Body of pancreas (tissue), 4 donors: Measurements from ENCODE around the gene RAPGEF4. TPM values are rescaled to one million over a fixed set of nuclear protein-coding genes. Genes with fewer than 3 reads are reported as not detected.
A peak's percentile ranks its signal among the peaks of the same experiment; 100 is the strongest.

Experiments used
- ATAC-seq: fragments of 150-250 bp; one replicate; pipeline ENCODE4 v1.9.1; 2016
- DNase-seq, 4 donors: peaks; one replicate each; pipeline ENCODE4 v3.0.0-alpha.2; 2019
- H3K27ac ChIP-seq, 4 donors: fragments of 200-600 bp; sonication (generic); 1 replicate in 3 of 4; 2 replicates in 1 of 4; pipeline versions ENCODE4 v1.5.1 to v1.6.1; 2016 to 2019; ENCODE audit warnings: mild to moderate bottlenecking in 1 of 4, mixed read lengths in 1 of 4, moderate library complexity in 1 of 4
- H3K27me3 ChIP-seq, 2 donors: fragments of 200-600 bp; sonication (generic); one replicate each; pipeline ENCODE4 v1.6.0; 2016; ENCODE audit warnings: mild to moderate bottlenecking in 1 of 2
- H3K36me3 ChIP-seq, 2 donors: fragments of 200-600 bp; sonication (generic); replicated peaks in 1 of 2; 2 replicates each; pipeline ENCODE4 v1.5.1; 2016; ENCODE audit warnings: low read depth in 2 of 2; ENCODE audit not compliant: insufficient read depth in 1 of 2
- H3K4me1 ChIP-seq: fragments of 200-600 bp; sonication (generic); one replicate; pipeline ENCODE4 v1.6.0; 2016
- H3K4me3 ChIP-seq, 2 donors: fragments of 200-600 bp; sonication (generic); 1 replicate in 1 of 2; 2 replicates in 1 of 2; pipeline ENCODE4 v1.5.1; 2016 to 2019
- H3K9me3 ChIP-seq, 3 donors: fragments of 200-600 bp; sonication (generic); 1 replicate in 2 of 3; 2 replicates in 1 of 3; pipeline ENCODE4 v1.5.1; 2016
- POLR2A ChIP-seq, 3 donors: fragments of 450-650 bp; IDR thresholded peaks; one replicate each; pipeline ENCODE4 v1.6.1; 2016; ENCODE audit warnings: antibody characterized with exemption in 3 of 3, mild to moderate bottlenecking in 2 of 3
- WGBS, 2 donors: methylation state at CpG; one replicate each; pipeline ENCODE4 v1.1.5; 2017; 5-methylcytosine and 5-hydroxymethylcytosine counted together
- intact Hi-C: fragments of 100-400 bp; cut with DNase I; formaldehyde crosslinking; loops from one replicate; pipeline ENCODE4 v1.15.1; 2023
- total RNA-seq, 2 donors: library from RNA; depleted of rRNA; stranded (reverse); fragments of >200 nt; gene quantifications; one replicate each; pipeline ENCODE4 v1.1.0, GENCODE V29; 2016
- TF ChIP-seq, protein P1 (sequence below), 7 experiments: fragments of 450-650 bp in 4 of 7; fragments of 200-600 bp in 3 of 7; sonication (generic) in 3 of 7; IDR thresholded peaks; one replicate each; pipeline ENCODE4 v1.5.1; 2016 to 2019; ENCODE audit warnings: antibody characterized with exemption in 7 of 7

Gene RAPGEF4
- total RNA-seq, 2 donors from 2014 or later: 4.7 to 22.4 TPM

DNA sequence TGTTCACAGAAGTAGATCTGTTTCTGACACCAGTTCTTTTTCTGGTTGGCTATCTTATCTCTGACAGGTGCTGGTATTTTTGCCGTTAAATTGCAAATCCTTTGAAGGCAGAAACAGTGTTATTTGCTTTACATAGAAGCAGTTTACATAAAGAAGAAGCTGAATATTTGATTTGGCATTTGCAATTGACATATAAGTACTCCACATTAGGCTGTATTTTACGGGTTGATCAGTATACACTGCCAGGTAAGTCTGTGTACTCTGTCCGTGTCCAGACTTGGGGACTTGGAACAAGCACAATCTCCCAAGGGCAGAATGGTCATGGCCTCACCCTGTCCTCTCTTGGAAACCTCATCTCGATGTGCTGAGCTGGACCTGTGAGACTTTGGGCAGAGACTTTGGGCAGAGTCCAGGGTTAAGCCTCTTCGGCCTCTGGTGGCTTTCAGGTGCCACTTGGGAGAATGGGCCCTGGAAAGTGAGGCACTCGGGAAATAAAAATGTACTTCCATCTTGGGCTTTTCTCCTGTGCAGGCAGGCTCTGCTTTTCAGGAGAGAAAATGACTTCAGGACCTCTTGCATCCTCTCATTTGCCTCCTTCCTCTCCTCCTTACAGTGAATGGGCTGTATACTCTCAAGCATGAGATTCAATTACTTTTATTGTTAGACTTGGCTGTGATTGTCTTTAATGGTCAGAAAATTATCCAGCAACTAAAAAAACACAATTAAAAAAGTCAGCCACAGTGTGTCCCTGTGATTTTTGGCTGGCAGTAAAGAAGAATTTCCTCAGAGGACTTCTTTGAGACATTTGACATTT lies 108.5 kb downstream of the RAPGEF4 start:
- intact Hi-C loops: no loop called here
- 27 to 39% methylated on average over 4 to 6 of the region's 6 CpGs for WGBS, 2 donors
- TF ChIP-seq, protein P1, sequence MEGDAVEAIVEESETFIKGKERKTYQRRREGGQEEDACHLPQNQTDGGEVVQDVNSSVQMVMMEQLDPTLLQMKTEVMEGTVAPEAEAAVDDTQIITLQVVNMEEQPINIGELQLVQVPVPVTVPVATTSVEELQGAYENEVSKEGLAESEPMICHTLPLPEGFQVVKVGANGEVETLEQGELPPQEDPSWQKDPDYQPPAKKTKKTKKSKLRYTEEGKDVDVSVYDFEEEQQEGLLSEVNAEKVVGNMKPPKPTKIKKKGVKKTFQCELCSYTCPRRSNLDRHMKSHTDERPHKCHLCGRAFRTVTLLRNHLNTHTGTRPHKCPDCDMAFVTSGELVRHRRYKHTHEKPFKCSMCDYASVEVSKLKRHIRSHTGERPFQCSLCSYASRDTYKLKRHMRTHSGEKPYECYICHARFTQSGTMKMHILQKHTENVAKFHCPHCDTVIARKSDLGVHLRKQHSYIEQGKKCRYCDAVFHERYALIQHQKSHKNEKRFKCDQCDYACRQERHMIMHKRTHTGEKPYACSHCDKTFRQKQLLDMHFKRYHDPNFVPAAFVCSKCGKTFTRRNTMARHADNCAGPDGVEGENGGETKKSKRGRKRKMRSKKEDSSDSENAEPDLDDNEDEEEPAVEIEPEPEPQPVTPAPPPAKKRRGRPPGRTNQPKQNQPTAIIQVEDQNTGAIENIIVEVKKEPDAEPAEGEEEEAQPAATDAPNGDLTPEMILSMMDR (IDR thresholded peaks at IDR 0.05): no peak
- DNase-seq (peak; percentile 29 to 52 (median 47)), ATAC-seq (peak; percentile 64)
- peaks cover 48% of the 10 kb centered on the region for H3K4me1 ChIP-seq
- no peaks in the 10 kb centered on the region for H3K9me3 ChIP-seq
- no peaks in the 10 kb centered on the region for H3K27me3 ChIP-seq
- H3K27ac ChIP-seq: peak overlapping the region; percentile 28 to 61 (median 37)
- H3K36me3 ChIP-seq: no peaks in the 10 kb centered on the region
- H3K4me3 ChIP-seq: no peak overlapping the region

DNA sequence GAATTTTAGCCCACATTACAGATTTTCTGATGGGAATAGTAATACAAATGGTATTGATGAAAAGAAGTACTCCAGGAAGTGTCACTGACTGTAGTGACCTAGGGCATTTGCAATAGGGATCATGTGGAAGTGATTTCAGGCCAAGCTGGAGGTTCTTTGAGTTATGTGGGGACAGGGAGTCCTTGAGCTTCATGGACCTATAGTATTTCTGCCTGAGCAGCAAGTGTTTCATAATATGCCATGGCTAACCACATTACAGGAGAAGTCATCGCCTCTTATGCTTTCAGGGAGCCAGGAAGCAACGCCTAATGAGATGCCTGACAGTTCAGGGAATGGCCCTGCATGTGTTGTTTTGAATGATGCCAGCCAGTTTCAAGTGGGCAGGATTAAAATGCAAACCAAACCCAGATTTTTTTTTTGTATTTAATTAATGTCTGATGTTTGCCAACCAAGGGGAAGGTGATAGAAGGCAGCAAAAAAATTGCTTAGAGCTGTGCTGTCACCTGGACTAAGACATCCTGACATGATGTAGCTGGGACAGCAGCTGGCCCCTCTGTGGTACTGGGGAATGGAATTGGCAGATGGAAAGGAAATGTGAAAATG lies 109.5 kb downstream of the RAPGEF4 start:
- no peaks in the 10 kb centered on the region for H3K9me3 ChIP-seq
- WGBS, 2 donors: 83 to 97% methylated on average over 2 of the region's 2 CpGs
- TF ChIP-seq, protein P1 (IDR thresholded peaks at IDR 0.05): no peak
- no peak for TF ChIP-seq POLR2A (IDR thresholded peaks at IDR 0.05)

DNA sequence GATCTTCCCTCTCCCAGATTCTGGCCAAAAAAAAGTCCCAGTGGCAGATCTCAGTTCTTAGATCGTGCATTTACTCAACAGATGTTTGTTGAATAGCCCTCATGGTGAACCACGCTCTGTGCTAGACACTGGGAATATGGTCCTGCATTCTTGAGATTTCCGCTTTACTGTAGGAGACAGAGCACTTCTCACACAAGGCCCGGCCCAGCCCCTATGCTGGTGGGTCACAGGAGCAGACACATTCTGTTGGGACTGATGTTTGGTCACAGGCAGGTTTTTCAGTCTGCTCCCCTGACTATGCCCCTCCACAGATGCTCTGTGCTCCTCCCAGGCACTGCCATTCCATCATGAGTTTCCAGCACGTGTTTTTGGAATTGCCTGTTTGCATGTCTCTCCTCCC lies 110.9 kb downstream of the RAPGEF4 start:
- WGBS, 2 donors: 92 to 96% methylated on average over 5 of the region's 5 CpGs
- no peak overlapping the region for H3K4me3 ChIP-seq
- no peaks in the 10 kb centered on the region for H3K36me3 ChIP-seq
- intact Hi-C loops: no loop called here
- no peaks in the 10 kb centered on the region for H3K27me3 ChIP-seq
- H3K4me1 ChIP-seq: peaks cover 58% of the 10 kb centered on the region
- no peaks in the 10 kb centered on the region for H3K9me3 ChIP-seq
- DNase-seq (no peak), ATAC-seq (no peak)
- H3K27ac ChIP-seq: no peak overlapping the region
- TF ChIP-seq POLR2A (IDR thresholded peaks at IDR 0.05): no peak
- TF ChIP-seq, protein P1 (IDR thresholded peaks at IDR 0.05): no peak

More for the DNA sequence above, 109.5 kb downstream of the RAPGEF4 start:
- no peak for ATAC-seq
- Histone ChIP-seq H3K36me3 (no peaks in the 10 kb centered on the region), H3K27me3 (no peaks in the 10 kb centered on the region), H3K27ac (no peak overlapping the region), H3K4me1 (peaks cover 58% of the 10 kb centered on the region), H3K4me3 (no peak overlapping the region)
- DNase-seq: no peak
- intact Hi-C loops: no loop called here

DNA sequence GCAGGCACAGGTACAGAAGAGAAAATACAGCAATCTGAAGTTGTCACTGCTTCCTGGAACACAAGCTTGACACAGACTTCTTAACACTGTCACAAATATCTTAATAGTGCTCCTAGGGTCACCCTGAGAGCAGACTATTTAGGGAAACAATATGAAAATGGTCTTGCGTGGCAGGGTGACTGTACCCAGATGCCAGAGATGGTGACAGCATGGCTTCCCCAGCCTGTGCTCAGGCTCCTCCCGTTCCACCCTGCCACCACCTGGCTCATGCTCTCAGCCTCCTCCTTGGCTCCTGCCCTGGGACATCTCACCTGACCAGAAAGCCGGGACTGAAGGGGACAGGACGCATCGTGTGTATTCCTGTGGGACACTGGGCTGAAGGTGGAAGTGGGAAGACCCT lies 111.5 kb downstream of the RAPGEF4 start:
- Histone ChIP-seq H3K9me3 (no peaks in the 10 kb centered on the region), H3K4me3 (no peak overlapping the region), H3K27ac (peak overlapping the region in 2 of 4 donors; percentile 43 to 57), H3K36me3 (no peaks in the 10 kb centered on the region), H3K27me3 (no peaks in the 10 kb centered on the region), H3K4me1 (peaks cover 58% of the 10 kb centered on the region)
- DNase-seq: peak in 1 of 4 donors; percentile 24
- intact Hi-C loops: no loop called here
- WGBS, 2 donors: 77 to 80% methylated on average over 5 of the region's 5 CpGs
- ATAC-seq: no peak
- no peak for TF ChIP-seq POLR2A (IDR thresholded peaks at IDR 0.05)
- TF ChIP-seq, protein P1 (IDR thresholded peaks at IDR 0.05): no peak
